Left lung (tissue), 10 donors: Measurements from ENCODE around the gene SLC22A23. TPM values are rescaled to one million over a fixed set of nuclear protein-coding genes. Genes with fewer than 3 reads are reported as not detected.

Source experiments
- ATAC-seq: fragments of 200-7000 bp; cut with Tn5 transposase; one replicate; pipeline ENCODE4 v1.9.1; 2020; ENCODE audit warnings: moderate library complexity
- DNase-seq, 4 donors: peaks; one replicate each; pipeline ENCODE4 v3.0.0-alpha.2; 2013 to 2020
- H3K27ac ChIP-seq, 2 donors: fragments of 200-600 bp; sonication (generic) in 1 of 2; one replicate each; pipeline versions ENCODE4 v1.5.0 to v1.8.0; 2020 to 2021
- H3K27me3 ChIP-seq, 2 donors: fragments of 200-600 bp; sonication (generic) in 1 of 2; one replicate each; pipeline versions ENCODE4 v1.5.0 to v1.8.0; 2020 to 2021
- H3K36me3 ChIP-seq, 2 donors: fragments of 200-600 bp; sonication (generic) in 1 of 2; one replicate each; pipeline versions ENCODE4 v1.5.0 to v1.8.0; 2020 to 2021
- H3K4me1 ChIP-seq, 2 donors: fragments of 200-600 bp; one replicate each; pipeline ENCODE4 v1.8.0; 2021
- H3K4me3 ChIP-seq, 2 donors: fragments of 200-600 bp; sonication (generic) in 1 of 2; one replicate each; pipeline versions ENCODE4 v1.5.0 to v1.8.0; 2020 to 2021; ENCODE audit warnings: mild to moderate bottlenecking in 1 of 2
- H3K9me3 ChIP-seq, 2 donors: fragments of 200-600 bp; sonication (generic) in 1 of 2; one replicate each; pipeline versions ENCODE4 v1.5.0 to v1.8.0; 2020 to 2021
- intact Hi-C, 2 donors: fragments of 100-400 bp; cut with DNase I; formaldehyde crosslinking; loops; one replicate each; pipeline versions ENCODE4 v1.11.2 to v1.14.2; 2022
- polyA plus RNA-seq, 6 donors: library from polyadenylated mRNA; unstranded; fragments of 120-200 nt; gene quantifications; one replicate each; pipeline ENCODE4 v1.2.1, GENCODE V29; 2013; ENCODE audit not compliant: insufficient read length in 6 of 6
- total RNA-seq, 2 donors: library from RNA; stranded (reverse); fragmentation: NEBNext Ultra II Directional; extraction: Animal tissue kit (Norgen Biotek cat#: 25700); gene quantifications; one replicate each; pipeline ENCODE4 v1.2.1, GENCODE V29; 2021
- TF ChIP-seq, protein P1 (sequence below), 2 donors: fragments of 200-600 bp; sonication (generic) in 1 of 2; IDR thresholded peaks; one replicate each; pipeline versions ENCODE4 v1.5.0 to v1.8.0; 2021; ENCODE audit warnings: antibody characterized with exemption in 2 of 2
- donor health status: DM: no; HTN: yes; CAD: no.
- donor health status: DM: no; HTN: no; CAD: no.

Gene SLC22A23
- total and polyA plus RNA-seq, 8 donors: 19.7 to 31.2 (median 23.9) TPM

DNA sequence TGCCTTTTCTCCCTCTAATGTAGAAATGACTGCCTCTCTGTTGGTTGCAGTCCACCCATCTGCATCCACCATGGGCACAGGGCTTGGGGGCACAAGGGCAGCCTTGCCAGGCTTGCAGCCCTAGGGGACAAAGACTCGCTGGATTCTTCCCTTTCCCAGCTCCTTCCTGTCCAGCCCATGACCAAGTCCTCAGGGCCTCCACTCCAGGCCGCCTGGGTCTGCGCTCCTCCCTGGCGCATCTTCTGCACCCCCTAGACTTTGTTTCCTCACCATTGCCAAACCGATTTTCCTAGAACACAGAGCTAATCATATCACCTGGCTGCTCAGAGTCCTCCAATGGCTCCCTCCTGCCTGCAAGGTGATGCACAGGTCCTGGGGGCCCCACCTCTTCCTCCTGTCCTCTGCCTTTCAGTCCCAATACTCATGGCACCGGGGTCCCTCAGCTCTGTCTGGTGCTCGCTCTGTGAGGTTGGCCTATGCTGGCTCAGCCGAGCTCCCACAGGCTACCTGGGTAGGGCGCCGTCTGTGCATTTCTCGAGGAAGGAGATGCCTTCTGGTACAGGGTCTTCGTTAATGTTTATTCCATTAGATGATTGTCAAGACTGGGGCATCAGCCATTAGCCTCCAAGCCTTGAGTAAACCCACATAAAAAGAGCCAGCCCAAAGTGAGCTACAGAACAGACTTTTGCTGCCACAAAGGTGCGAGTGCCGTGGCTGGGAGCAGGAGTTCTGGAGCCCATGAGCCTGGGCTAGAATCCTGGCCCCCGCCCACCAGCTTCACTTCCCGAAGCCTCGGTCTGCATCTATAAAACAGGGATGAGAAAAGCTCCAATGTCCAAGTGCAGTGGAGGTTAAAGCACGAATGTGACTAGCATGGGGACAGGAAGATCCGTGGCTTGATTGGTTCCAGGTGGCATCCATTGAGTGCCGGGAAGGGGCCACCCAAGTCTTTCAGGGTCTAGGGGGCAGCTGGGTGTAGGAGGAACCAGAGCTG is 180.4 kb downstream of the SLC22A23 start:
- intact Hi-C loops: loop anchor here (5.0 to 10.0 kb wide), 2 partner anchors 456 to 458 kb away; no protein-coding TSS in a partner anchor
- DNase-seq (no peak), ATAC-seq (no peak)
- H3K9me3 ChIP-seq: no peaks in the 10 kb centered on the region
- peaks cover 0 to 7% of the 10 kb centered on the region in 2 donors for H3K4me1 ChIP-seq
- H3K4me3 ChIP-seq: no peak overlapping the region
- no peaks in the 10 kb centered on the region for H3K27me3 ChIP-seq
- no peak overlapping the region for H3K27ac ChIP-seq
- H3K36me3 ChIP-seq: peaks cover 0 to 20% of the 10 kb centered on the region in 2 donors
- TF ChIP-seq, protein P1, sequence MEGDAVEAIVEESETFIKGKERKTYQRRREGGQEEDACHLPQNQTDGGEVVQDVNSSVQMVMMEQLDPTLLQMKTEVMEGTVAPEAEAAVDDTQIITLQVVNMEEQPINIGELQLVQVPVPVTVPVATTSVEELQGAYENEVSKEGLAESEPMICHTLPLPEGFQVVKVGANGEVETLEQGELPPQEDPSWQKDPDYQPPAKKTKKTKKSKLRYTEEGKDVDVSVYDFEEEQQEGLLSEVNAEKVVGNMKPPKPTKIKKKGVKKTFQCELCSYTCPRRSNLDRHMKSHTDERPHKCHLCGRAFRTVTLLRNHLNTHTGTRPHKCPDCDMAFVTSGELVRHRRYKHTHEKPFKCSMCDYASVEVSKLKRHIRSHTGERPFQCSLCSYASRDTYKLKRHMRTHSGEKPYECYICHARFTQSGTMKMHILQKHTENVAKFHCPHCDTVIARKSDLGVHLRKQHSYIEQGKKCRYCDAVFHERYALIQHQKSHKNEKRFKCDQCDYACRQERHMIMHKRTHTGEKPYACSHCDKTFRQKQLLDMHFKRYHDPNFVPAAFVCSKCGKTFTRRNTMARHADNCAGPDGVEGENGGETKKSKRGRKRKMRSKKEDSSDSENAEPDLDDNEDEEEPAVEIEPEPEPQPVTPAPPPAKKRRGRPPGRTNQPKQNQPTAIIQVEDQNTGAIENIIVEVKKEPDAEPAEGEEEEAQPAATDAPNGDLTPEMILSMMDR (IDR thresholded peaks at IDR 0.05): no peak

DNA sequence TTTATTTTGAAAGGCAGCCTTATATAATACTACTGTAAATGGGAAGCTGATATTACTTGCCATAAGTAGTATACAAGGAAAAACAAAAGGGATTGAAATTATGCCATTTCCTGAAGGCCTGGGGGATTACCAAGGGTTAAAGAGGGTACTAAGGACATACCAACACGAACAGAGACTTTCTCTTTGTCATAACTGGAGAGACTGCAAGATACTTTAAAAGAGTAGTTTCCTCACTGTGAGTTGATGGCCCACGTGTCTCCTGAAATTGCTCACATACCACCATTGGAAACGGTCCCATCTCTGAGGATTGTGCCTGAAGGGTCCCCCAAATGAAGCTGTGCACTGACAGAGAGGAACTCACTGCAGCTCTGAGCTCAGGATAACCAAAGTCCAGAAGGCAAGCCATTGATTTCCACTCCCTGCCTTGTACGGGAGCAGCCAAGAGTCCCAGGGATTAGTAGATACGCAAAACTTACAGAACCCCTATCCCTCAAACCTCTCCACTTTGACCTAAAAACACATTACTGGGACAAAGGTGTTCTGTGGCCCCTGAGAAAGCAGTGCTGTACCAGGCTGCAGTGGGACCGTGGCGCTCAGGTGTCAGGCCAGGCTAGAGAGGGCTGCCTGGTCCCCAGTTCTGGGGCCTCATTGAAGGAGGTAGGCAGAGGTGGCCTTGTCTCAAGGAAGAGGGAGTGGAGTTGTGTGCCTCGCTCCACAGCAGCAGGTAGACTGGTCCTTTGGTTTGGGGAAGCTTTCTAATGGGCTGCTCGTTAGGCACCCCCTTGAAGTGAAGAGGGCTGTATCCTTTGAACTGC is 182.9 kb downstream of the SLC22A23 start:
- no peak for ATAC-seq
- H3K9me3 ChIP-seq: no peaks in the 10 kb centered on the region
- TF ChIP-seq, protein P1 (IDR thresholded peaks at IDR 0.05): no peak
- intact Hi-C loops: loop anchor here in 1 of 2 donors (10.0 kb wide), 1 partner anchor 461 kb away; no protein-coding TSS in a partner anchor
- no peak for DNase-seq
- H3K4me3 ChIP-seq: no peak overlapping the region
- H3K36me3 ChIP-seq: peaks cover 0 to 42% of the 10 kb centered on the region in 2 donors
- H3K4me1 ChIP-seq: no peaks in the 10 kb centered on the region
- H3K27me3 ChIP-seq: no peaks in the 10 kb centered on the region
- no peak overlapping the region for H3K27ac ChIP-seq

DNA sequence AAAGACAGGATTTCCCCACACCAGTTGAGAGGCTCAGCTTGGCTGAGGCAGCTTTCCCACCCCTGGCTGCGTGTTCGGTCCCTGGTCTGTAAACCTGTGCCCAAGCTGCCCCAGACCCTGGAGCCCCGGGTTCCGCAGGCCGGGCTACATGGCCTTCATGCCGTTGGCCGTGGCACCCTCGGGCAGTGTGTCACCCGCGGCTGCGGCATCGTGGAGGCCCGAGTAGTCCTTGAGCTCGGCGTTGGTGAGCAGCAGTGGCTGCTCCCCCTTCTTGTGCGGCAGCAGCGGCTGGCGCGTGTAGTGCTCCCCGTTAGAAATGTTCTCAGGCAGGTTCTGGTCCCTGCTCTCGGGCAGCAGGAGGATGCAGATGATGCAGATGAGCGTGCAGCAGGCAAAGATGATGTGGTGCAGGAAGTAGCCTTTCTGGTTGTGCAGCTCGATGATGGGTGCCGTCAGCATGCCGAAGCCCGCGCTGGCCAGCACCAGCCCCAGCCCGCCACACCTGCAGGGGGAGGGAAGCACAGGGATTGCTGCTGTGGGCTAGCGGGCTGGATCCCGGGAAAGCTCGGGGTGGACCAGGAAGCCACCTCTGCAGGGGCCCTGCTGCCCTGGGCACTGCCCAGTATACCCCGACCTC is 183.8 kb downstream of the SLC22A23 start:
- no peak for ATAC-seq
- peaks cover 0 to 50% of the 10 kb centered on the region in 2 donors for H3K36me3 ChIP-seq

GRCh38 chr6:3271756-3272155 is 185.1 kb downstream of the SLC22A23 start:
- no peak for DNase-seq
- Histone ChIP-seq H3K4me1 (no peaks in the 10 kb centered on the region), H3K9me3 (no peaks in the 10 kb centered on the region), H3K27ac (no peak overlapping the region), H3K4me3 (no peak overlapping the region), H3K36me3 (peaks cover 0 to 51% of the 10 kb centered on the region in 2 donors), H3K27me3 (no peaks in the 10 kb centered on the region)
- TF ChIP-seq, protein P1 (IDR thresholded peaks at IDR 0.05): no peak
- ATAC-seq: no peak
- intact Hi-C loops: loop anchor here in 1 of 2 donors (10.0 kb wide), 1 partner anchor 463 kb away; no protein-coding TSS in a partner anchor

More for the DNA sequence above, 183.8 kb downstream of the SLC22A23 start:
- TF ChIP-seq, protein P1 (IDR thresholded peaks at IDR 0.05): no peak
- Histone ChIP-seq H3K27me3 (no peaks in the 10 kb centered on the region), H3K27ac (no peak overlapping the region), H3K4me1 (no peaks in the 10 kb centered on the region), H3K4me3 (no peak overlapping the region), H3K9me3 (no peaks in the 10 kb centered on the region)
- intact Hi-C loops: loop anchor here in 1 of 2 donors (10.0 kb wide), 1 partner anchor 462 kb away; no protein-coding TSS in a partner anchor
- DNase-seq: no peak
